Liver (tissue), 3 donors: ENCODE data around the gene SH3BP5.

ENCODE experiments used
- EGR1 ChIP-seq, 2 donors: IDR thresholded peaks; 2 replicates each; pipeline ENCODE4 v1.6.1; 2016 to 2018; ENCODE audit warnings: antibody characterized with exemption in 2 of 2, low read depth in 2 of 2
- FOXA1 ChIP-seq: IDR thresholded peaks from 2 replicates; pipeline ENCODE4 v1.6.1; 2016; ENCODE audit warnings: antibody characterized with exemption
- GABPA ChIP-seq, 2 donors: IDR thresholded peaks in 1 of 2; conservative IDR thresholded peaks in 1 of 2; 2 replicates each; pipeline ENCODE4 v1.6.1; 2016; ENCODE audit warnings: antibody characterized with exemption in 2 of 2, mild to moderate bottlenecking in 1 of 2, moderate library complexity in 1 of 2
- JUND ChIP-seq, 2 donors: IDR thresholded peaks; 2 replicates each; pipeline ENCODE4 v1.6.1; 2016; ENCODE audit warnings: antibody characterized with exemption in 2 of 2
- MAX ChIP-seq: IDR thresholded peaks from 2 replicates; pipeline ENCODE4 v1.6.1; 2016; ENCODE audit warnings: antibody characterized with exemption
- RAD21 ChIP-seq, 2 donors: IDR thresholded peaks; 2 replicates each; pipeline ENCODE4 v1.6.1; 2016; ENCODE audit warnings: antibody characterized with exemption in 2 of 2, mild to moderate bottlenecking in 2 of 2
- SP1 ChIP-seq: IDR thresholded peaks from 2 replicates; pipeline ENCODE4 v1.6.1; 2018; ENCODE audit warnings: antibody characterized with exemption, mild to moderate bottlenecking
- TAF1 ChIP-seq: conservative IDR thresholded peaks from 2 replicates; pipeline ENCODE4 v1.6.1; 2016; ENCODE audit warnings: antibody characterized with exemption, mild to moderate bottlenecking
- YY1 ChIP-seq: IDR thresholded peaks from 2 replicates; pipeline ENCODE4 v1.6.1; 2016; ENCODE audit warnings: antibody characterized with exemption, mild to moderate bottlenecking
- ZBTB33 ChIP-seq: IDR thresholded peaks from 2 replicates; pipeline ENCODE4 v1.6.1; 2016; ENCODE audit warnings: antibody characterized with exemption
- TF ChIP-seq, protein P1 (sequence below): IDR thresholded peaks from 2 replicates; pipeline ENCODE4 v1.6.1; 2016; ENCODE audit warnings: antibody characterized with exemption, mild to moderate bottlenecking
- TF ChIP-seq, protein P2 (sequence below): fragments of 150-350 bp; IDR thresholded peaks from 2 replicates; pipeline ENCODE4 v1.5.1; 2017; ENCODE audit warnings: improper control_type of control experiment, low read depth, low read length; ENCODE audit not compliant: missing input control
- TF ChIP-seq, protein P3 (sequence below): IDR thresholded peaks from 2 replicates; pipeline ENCODE4 v1.6.1; 2016; ENCODE audit warnings: antibody characterized with exemption
- donor health status: healthy.
- donor health status: healthy.

- TF ChIP-seq YY1 (peak; percentile 52), ZBTB33 (peak; percentile 52), SP1 (peak; percentile 92), FOXA1 (no peak), EGR1 (IDR thresholded peaks at IDR 0.05; ENCODE audit: low read depth in 2 of 2) (peak; percentile 32 to 40), TAF1 (no peak), GABPA (IDR thresholded peaks at IDR 0.05 in 1 of 2, conservative IDR thresholded peaks at IDR 0.05 in 1 of 2) (no peak), JUND (IDR thresholded peaks at IDR 0.05) (peak; percentile 36 to 60), RAD21 (IDR thresholded peaks at IDR 0.05) (peak in 1 of 2 donors; percentile 47), MAX (peak; percentile 73)
- TF ChIP-seq, protein P1, sequence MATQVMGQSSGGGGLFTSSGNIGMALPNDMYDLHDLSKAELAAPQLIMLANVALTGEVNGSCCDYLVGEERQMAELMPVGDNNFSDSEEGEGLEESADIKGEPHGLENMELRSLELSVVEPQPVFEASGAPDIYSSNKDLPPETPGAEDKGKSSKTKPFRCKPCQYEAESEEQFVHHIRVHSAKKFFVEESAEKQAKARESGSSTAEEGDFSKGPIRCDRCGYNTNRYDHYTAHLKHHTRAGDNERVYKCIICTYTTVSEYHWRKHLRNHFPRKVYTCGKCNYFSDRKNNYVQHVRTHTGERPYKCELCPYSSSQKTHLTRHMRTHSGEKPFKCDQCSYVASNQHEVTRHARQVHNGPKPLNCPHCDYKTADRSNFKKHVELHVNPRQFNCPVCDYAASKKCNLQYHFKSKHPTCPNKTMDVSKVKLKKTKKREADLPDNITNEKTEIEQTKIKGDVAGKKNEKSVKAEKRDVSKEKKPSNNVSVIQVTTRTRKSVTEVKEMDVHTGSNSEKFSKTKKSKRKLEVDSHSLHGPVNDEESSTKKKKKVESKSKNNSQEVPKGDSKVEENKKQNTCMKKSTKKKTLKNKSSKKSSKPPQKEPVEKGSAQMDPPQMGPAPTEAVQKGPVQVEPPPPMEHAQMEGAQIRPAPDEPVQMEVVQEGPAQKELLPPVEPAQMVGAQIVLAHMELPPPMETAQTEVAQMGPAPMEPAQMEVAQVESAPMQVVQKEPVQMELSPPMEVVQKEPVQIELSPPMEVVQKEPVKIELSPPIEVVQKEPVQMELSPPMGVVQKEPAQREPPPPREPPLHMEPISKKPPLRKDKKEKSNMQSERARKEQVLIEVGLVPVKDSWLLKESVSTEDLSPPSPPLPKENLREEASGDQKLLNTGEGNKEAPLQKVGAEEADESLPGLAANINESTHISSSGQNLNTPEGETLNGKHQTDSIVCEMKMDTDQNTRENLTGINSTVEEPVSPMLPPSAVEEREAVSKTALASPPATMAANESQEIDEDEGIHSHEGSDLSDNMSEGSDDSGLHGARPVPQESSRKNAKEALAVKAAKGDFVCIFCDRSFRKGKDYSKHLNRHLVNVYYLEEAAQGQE, result no peak
- TF ChIP-seq, protein P2, sequence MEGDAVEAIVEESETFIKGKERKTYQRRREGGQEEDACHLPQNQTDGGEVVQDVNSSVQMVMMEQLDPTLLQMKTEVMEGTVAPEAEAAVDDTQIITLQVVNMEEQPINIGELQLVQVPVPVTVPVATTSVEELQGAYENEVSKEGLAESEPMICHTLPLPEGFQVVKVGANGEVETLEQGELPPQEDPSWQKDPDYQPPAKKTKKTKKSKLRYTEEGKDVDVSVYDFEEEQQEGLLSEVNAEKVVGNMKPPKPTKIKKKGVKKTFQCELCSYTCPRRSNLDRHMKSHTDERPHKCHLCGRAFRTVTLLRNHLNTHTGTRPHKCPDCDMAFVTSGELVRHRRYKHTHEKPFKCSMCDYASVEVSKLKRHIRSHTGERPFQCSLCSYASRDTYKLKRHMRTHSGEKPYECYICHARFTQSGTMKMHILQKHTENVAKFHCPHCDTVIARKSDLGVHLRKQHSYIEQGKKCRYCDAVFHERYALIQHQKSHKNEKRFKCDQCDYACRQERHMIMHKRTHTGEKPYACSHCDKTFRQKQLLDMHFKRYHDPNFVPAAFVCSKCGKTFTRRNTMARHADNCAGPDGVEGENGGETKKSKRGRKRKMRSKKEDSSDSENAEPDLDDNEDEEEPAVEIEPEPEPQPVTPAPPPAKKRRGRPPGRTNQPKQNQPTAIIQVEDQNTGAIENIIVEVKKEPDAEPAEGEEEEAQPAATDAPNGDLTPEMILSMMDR, result no peak
- TF ChIP-seq, protein P3, sequence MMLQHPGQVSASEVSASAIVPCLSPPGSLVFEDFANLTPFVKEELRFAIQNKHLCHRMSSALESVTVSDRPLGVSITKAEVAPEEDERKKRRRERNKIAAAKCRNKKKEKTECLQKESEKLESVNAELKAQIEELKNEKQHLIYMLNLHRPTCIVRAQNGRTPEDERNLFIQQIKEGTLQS, result no peak
Measured at GRCh38 chr3:15323063-15323462, 9.3 kb downstream of the SH3BP5 start.
